Liver (tissue), 9 donors: Measurements from ENCODE around the gene TLK2. TPM values are rescaled to one million over a fixed set of nuclear protein-coding genes. Genes with fewer than 3 reads are reported as not detected.
"Not testable (repeated sequence)": the region's sequence is repeated elsewhere in the genome, so short reads cannot be mapped to it uniquely, and the experiment has no call there.

ENCODE experiments used
- DNase-seq: peaks from one replicate; pipeline ENCODE4 v3.0.0-alpha.2; 2017; ENCODE audit warnings: low spot score
- H3K27ac ChIP-seq, 2 donors: one replicate each; pipeline ENCODE4 v1.7.0; 2013; ENCODE audit warnings: inconsistent platforms in 2 of 2, low read length in 2 of 2, control low read depth in 1 of 2, low read depth in 1 of 2, mild to moderate bottlenecking in 1 of 2
- H3K27me3 ChIP-seq, 4 donors: one replicate each; pipeline versions ENCODE4 v1.6.1 to v1.7.0; 2013; ENCODE audit warnings: low read length in 3 of 4, inconsistent platforms in 1 of 4, mild to moderate bottlenecking in 1 of 4, moderate library complexity in 1 of 4; ENCODE audit not compliant: control insufficient read depth in 4 of 4, insufficient read depth in 4 of 4
- H3K36me3 ChIP-seq, 4 donors: one replicate each; pipeline versions ENCODE4 v1.6.1 to v1.7.0; 2013; ENCODE audit warnings: low read length in 3 of 4, mild to moderate bottlenecking in 3 of 4, low read depth in 1 of 4, moderate library complexity in 1 of 4; ENCODE audit not compliant: control insufficient read depth in 4 of 4, insufficient read depth in 3 of 4
- H3K4me1 ChIP-seq, 4 donors: one replicate each; pipeline versions ENCODE4 v1.6.1 to v1.7.0; 2013; ENCODE audit warnings: low read length in 3 of 4, mild to moderate bottlenecking in 3 of 4, moderate library complexity in 1 of 4; ENCODE audit not compliant: control insufficient read depth in 4 of 4, insufficient read depth in 4 of 4
- H3K4me3 ChIP-seq, 3 donors: one replicate each; pipeline versions ENCODE4 v1.6.1 to v1.7.0; 2013; ENCODE audit warnings: low read length in 3 of 3, control low read depth in 1 of 3, low read depth in 1 of 3, mild to moderate bottlenecking in 1 of 3
- H3K9ac ChIP-seq, 2 donors: one replicate each; pipeline ENCODE4 v1.7.0; 2013; ENCODE audit warnings: low read length in 2 of 2, mild to moderate bottlenecking in 2 of 2, moderate library complexity in 2 of 2, control low read depth in 1 of 2, low read depth in 1 of 2
- H3K9me3 ChIP-seq, 4 donors: one replicate each; pipeline versions ENCODE4 v1.6.1 to v1.7.0; 2013; ENCODE audit warnings: low read length in 3 of 4; ENCODE audit not compliant: control insufficient read depth in 4 of 4
- FOXA1 ChIP-seq: IDR thresholded peaks from 2 replicates; pipeline ENCODE4 v1.6.1; 2016; ENCODE audit warnings: antibody characterized with exemption
- FOXA2 ChIP-seq: IDR thresholded peaks from 2 replicates; pipeline ENCODE4 v1.6.1; 2016; ENCODE audit warnings: antibody characterized with exemption
- GABPA ChIP-seq, 2 donors: IDR thresholded peaks in 1 of 2; conservative IDR thresholded peaks in 1 of 2; 2 replicates each; pipeline ENCODE4 v1.6.1; 2016; ENCODE audit warnings: antibody characterized with exemption in 2 of 2, mild to moderate bottlenecking in 1 of 2, moderate library complexity in 1 of 2
- HNF4G ChIP-seq: IDR thresholded peaks from 2 replicates; pipeline ENCODE4 v1.6.1; 2016; ENCODE audit warnings: antibody characterized with exemption
- JUND ChIP-seq, 2 donors: IDR thresholded peaks; 2 replicates each; pipeline ENCODE4 v1.6.1; 2016; ENCODE audit warnings: antibody characterized with exemption in 2 of 2
- NR2F2 ChIP-seq: IDR thresholded peaks from 2 replicates; pipeline ENCODE4 v1.6.1; 2016; ENCODE audit warnings: antibody characterized with exemption
- RAD21 ChIP-seq, 2 donors: IDR thresholded peaks; 2 replicates each; pipeline ENCODE4 v1.6.1; 2016; ENCODE audit warnings: antibody characterized with exemption in 2 of 2, mild to moderate bottlenecking in 2 of 2
- TAF1 ChIP-seq: conservative IDR thresholded peaks from 2 replicates; pipeline ENCODE4 v1.6.1; 2016; ENCODE audit warnings: antibody characterized with exemption, mild to moderate bottlenecking
- WGBS: extraction: QIAGEN DNeasy Blood & Tissue Kit; methylation state at CpG from one replicate; pipeline ENCODE4 v1.1.7; 2013; 5-methylcytosine and 5-hydroxymethylcytosine counted together
- polyA plus RNA-seq, 2 donors: library from polyadenylated mRNA; stranded (reverse) in 1 of 2; unstranded in 1 of 2; fragments of 200-250 nt in 1 of 2; fragments of >200 nt in 1 of 2; fragmentation: Nextera tagmentation in 1 of 2; extraction: Ambion mirVana in 1 of 2; gene quantifications; one replicate each; pipeline versions ENCODE4 v1.2.1 to v1.2.3, GENCODE V29; 2013 to 2015
- total RNA-seq, 2 donors: library from RNA; depleted of rRNA; stranded (reverse); fragments of >200 nt; gene quantifications; one replicate each; pipeline ENCODE4 v1.2.3, GENCODE V29; 2014
- TF ChIP-seq, protein P1 (sequence below): IDR thresholded peaks from 2 replicates; pipeline ENCODE4 v1.6.1; 2016; ENCODE audit warnings: antibody characterized with exemption
- TF ChIP-seq, protein P2 (sequence below): IDR thresholded peaks from 2 replicates; pipeline ENCODE4 v1.6.1; 2016; ENCODE audit warnings: antibody characterized with exemption, mild to moderate bottlenecking
- TF ChIP-seq, protein P3 (sequence below): fragments of 150-350 bp; IDR thresholded peaks from 2 replicates; pipeline ENCODE4 v1.5.1; 2017; ENCODE audit warnings: improper control_type of control experiment, low read depth, low read length; ENCODE audit not compliant: missing input control
- TF ChIP-seq, protein P4 (sequence below): IDR thresholded peaks from 2 replicates; pipeline ENCODE4 v1.6.1; 2016; ENCODE audit warnings: antibody characterized with exemption
- TF ChIP-seq, protein P5 (sequence below): IDR thresholded peaks from 2 replicates; pipeline ENCODE4 v1.6.1; 2016; ENCODE audit warnings: antibody characterized with exemption
- donor health status: healthy.
- donor health status: healthy.
- donor health status: healthy.
- donor health status: healthy.
- donor health status: healthy.

TLK2 gene
- total and polyA plus RNA-seq, 4 donors: 4.2 to 25.8 (median 14.8) TPM

DNA sequence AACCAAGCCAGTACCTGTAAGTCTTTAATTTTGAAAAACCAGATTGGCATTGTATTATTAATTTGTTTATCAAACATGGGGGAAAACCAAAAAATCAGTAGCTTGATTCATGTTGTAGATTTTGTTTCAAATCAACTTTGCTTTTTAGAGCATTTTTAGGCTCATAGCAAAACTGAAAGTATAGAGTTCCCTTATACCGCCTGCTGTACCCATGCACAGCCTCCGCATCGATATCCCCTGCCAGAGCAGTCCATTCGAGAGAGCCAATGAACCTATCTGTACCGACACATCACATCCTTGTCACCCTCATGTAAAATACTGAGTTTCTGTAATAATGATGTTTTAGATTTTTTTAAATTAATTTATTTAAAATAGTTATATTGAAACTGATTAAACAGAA, 132.7 kb downstream of the TLK2 start:
- Histone ChIP-seq H3K27me3 (no peaks in the 10 kb centered on the region), H3K9ac (no peak overlapping the region), H3K36me3 (peaks cover 6 to 54% (median 36%) of the 10 kb centered on the region in 4 donors), H3K4me3 (no peak overlapping the region), H3K9me3 (no peaks in the 10 kb centered on the region), H3K4me1 (no peaks in the 10 kb centered on the region), H3K27ac (no peak overlapping the region)
- no peak for DNase-seq
- WGBS: 83% methylated on average over 5 of the region's 5 CpGs
- TF ChIP-seq, protein P1, sequence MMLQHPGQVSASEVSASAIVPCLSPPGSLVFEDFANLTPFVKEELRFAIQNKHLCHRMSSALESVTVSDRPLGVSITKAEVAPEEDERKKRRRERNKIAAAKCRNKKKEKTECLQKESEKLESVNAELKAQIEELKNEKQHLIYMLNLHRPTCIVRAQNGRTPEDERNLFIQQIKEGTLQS: no peak
- TF ChIP-seq FOXA2: no peak

DNA sequence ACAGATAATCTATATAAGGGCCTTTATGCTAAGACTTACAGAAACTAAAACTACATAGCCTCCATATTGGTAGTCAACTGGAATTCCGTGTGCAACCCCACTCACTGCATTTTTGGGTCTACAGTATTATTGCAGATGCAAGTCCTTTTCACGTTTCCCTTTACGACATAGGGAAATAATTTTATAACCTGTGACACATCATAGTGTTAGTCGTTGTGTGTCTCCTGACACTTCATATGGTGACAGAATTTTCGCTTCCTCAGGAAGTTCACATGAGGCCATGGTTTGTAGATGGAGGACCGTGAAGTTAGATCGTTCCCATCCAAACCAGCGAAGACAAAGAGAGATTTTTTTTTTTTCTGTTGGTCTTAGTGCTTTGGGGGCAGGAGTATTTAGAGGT, 133.1 kb downstream of the TLK2 start:
- no peak overlapping the region for H3K27ac ChIP-seq

DNA sequence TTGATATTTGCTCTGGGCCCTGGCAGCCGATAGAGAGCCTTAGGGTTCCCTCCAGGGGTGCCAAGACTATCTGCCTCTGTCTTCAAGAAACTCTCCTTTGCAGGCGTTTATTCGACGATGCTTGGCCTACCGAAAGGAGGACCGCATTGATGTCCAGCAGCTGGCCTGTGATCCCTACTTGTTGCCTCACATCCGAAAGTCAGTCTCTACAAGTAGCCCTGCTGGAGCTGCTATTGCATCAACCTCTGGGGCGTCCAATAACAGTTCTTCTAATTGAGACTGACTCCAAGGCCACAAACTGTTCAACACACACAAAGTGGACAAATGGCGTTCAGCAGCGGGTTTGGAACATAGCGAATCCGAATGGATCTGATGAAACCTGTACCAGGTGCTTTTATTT, 133.7 kb downstream of the TLK2 start:
- not testable (repeated sequence) for H3K27ac ChIP-seq, H3K9ac ChIP-seq, DNase-seq, H3K27me3 ChIP-seq, H3K9me3 ChIP-seq, H3K4me3 ChIP-seq, H3K4me1 ChIP-seq
- peaks cover 7 to 48% (median 31%) of the 10 kb centered on the region in 4 donors for H3K36me3 ChIP-seq
- 97% methylated on average over 12 of the region's 12 CpGs for WGBS

More for the DNA sequence above, 133.1 kb downstream of the TLK2 start:
- TF ChIP-seq RAD21 (IDR thresholded peaks at IDR 0.05): no peak
- TF ChIP-seq FOXA1: no peak
- no peak for TF ChIP-seq NR2F2
- no peak for TF ChIP-seq TAF1
- TF ChIP-seq, protein P2, sequence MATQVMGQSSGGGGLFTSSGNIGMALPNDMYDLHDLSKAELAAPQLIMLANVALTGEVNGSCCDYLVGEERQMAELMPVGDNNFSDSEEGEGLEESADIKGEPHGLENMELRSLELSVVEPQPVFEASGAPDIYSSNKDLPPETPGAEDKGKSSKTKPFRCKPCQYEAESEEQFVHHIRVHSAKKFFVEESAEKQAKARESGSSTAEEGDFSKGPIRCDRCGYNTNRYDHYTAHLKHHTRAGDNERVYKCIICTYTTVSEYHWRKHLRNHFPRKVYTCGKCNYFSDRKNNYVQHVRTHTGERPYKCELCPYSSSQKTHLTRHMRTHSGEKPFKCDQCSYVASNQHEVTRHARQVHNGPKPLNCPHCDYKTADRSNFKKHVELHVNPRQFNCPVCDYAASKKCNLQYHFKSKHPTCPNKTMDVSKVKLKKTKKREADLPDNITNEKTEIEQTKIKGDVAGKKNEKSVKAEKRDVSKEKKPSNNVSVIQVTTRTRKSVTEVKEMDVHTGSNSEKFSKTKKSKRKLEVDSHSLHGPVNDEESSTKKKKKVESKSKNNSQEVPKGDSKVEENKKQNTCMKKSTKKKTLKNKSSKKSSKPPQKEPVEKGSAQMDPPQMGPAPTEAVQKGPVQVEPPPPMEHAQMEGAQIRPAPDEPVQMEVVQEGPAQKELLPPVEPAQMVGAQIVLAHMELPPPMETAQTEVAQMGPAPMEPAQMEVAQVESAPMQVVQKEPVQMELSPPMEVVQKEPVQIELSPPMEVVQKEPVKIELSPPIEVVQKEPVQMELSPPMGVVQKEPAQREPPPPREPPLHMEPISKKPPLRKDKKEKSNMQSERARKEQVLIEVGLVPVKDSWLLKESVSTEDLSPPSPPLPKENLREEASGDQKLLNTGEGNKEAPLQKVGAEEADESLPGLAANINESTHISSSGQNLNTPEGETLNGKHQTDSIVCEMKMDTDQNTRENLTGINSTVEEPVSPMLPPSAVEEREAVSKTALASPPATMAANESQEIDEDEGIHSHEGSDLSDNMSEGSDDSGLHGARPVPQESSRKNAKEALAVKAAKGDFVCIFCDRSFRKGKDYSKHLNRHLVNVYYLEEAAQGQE: no peak
- TF ChIP-seq FOXA2: no peak
- TF ChIP-seq, protein P1: no peak
- TF ChIP-seq, protein P3, sequence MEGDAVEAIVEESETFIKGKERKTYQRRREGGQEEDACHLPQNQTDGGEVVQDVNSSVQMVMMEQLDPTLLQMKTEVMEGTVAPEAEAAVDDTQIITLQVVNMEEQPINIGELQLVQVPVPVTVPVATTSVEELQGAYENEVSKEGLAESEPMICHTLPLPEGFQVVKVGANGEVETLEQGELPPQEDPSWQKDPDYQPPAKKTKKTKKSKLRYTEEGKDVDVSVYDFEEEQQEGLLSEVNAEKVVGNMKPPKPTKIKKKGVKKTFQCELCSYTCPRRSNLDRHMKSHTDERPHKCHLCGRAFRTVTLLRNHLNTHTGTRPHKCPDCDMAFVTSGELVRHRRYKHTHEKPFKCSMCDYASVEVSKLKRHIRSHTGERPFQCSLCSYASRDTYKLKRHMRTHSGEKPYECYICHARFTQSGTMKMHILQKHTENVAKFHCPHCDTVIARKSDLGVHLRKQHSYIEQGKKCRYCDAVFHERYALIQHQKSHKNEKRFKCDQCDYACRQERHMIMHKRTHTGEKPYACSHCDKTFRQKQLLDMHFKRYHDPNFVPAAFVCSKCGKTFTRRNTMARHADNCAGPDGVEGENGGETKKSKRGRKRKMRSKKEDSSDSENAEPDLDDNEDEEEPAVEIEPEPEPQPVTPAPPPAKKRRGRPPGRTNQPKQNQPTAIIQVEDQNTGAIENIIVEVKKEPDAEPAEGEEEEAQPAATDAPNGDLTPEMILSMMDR: no peak
- TF ChIP-seq HNF4G: no peak
- TF ChIP-seq, protein P4, sequence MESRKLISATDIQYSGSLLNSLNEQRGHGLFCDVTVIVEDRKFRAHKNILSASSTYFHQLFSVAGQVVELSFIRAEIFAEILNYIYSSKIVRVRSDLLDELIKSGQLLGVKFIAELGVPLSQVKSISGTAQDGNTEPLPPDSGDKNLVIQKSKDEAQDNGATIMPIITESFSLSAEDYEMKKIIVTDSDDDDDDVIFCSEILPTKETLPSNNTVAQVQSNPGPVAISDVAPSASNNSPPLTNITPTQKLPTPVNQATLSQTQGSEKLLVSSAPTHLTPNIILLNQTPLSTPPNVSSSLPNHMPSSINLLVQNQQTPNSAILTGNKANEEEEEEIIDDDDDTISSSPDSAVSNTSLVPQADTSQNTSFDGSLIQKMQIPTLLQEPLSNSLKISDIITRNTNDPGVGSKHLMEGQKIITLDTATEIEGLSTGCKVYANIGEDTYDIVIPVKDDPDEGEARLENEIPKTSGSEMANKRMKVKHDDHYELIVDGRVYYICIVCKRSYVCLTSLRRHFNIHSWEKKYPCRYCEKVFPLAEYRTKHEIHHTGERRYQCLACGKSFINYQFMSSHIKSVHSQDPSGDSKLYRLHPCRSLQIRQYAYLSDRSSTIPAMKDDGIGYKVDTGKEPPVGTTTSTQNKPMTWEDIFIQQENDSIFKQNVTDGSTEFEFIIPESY: no peak
- TF ChIP-seq, protein P5, sequence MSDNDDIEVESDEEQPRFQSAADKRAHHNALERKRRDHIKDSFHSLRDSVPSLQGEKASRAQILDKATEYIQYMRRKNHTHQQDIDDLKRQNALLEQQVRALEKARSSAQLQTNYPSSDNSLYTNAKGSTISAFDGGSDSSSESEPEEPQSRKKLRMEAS: no peak
- no peak for TF ChIP-seq GABPA (IDR thresholded peaks at IDR 0.05 in 1 of 2, conservative IDR thresholded peaks at IDR 0.05 in 1 of 2)
- TF ChIP-seq JUND (IDR thresholded peaks at IDR 0.05): no peak
- H3K9ac ChIP-seq: no peak overlapping the region
- H3K36me3 ChIP-seq: peaks cover 7 to 50% (median 33%) of the 10 kb centered on the region in 4 donors
- H3K4me3 ChIP-seq: no peak overlapping the region
- H3K27me3 ChIP-seq: no peaks in the 10 kb centered on the region
- DNase-seq: no peak
- no peaks in the 10 kb centered on the region for H3K4me1 ChIP-seq
- 76% methylated on average over 8 of the region's 8 CpGs for WGBS
- no peaks in the 10 kb centered on the region for H3K9me3 ChIP-seq

DNA sequence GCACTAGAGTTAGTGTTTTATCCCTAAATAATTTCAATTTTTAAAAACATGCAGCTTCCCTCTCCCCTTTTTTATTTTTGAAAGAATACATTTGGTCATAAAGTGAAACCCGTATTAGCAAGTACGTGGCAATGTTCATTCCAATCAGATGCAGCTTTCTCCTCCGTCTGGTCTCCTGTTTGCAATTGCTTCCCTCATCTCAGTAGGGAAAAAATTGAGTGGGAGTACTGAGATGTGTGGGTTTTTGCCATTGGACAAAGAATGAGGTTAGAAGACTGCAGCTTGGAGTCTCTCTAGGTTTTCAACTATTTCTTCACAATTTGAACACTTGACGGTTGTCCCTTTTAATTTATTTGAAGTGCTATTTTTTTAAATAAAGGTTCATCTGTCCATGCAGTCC, 134.5 kb downstream of the TLK2 start:
- H3K4me3 ChIP-seq, DNase-seq, H3K9me3 ChIP-seq, H3K27me3 ChIP-seq, H3K27ac ChIP-seq, H3K4me1 ChIP-seq, H3K9ac ChIP-seq: not testable (repeated sequence)
- 95% methylated on average over 4 of the region's 4 CpGs for WGBS
- H3K36me3 ChIP-seq: peaks cover 7 to 40% (median 24%) of the 10 kb centered on the region in 4 donors
